T-helper 17 cell (primary cell): Measurements from ENCODE around the gene JAM2. TPM values are rescaled to one million over a fixed set of nuclear protein-coding genes. Genes with fewer than 3 reads are reported as not detected.
"Not testable (repeated sequence)": the region's sequence is repeated elsewhere in the genome, so short reads cannot be mapped to it uniquely, and the experiment has no call there.

Experiments
- ATAC-seq: fragments of 150-1000 bp; cut with Tn5 transposase; 2 replicates; pipeline ENCODE4 v1.10.0; 2021; ENCODE audit warnings: mild to moderate bottlenecking, moderate library complexity
- DNase-seq, 3 donors: peaks; one replicate each; pipeline versions ENCODE4 v3.0.0 to v3.0.0-alpha.2; 2020 to 2021
- H3K9me3 ChIP-seq: one replicate; pipeline ENCODE4 v1.7.0; 2013; ENCODE audit warnings: low read length, mild to moderate bottlenecking; ENCODE audit not compliant: control insufficient read depth, poor library complexity, severe bottlenecking
- H3K27ac Mint-ChIP-seq: one replicate; pipeline ENCODE4 v1.8.0; 2022; ENCODE audit warnings: mild to moderate bottlenecking, moderate library complexity, mixed read lengths
- H3K27me3 Mint-ChIP-seq: one replicate; pipeline ENCODE4 v1.8.0; 2022; ENCODE audit warnings: mixed read lengths
- H3K36me3 Mint-ChIP-seq: one replicate; pipeline ENCODE4 v1.8.0; 2022; ENCODE audit warnings: low read depth, mixed read lengths
- H3K4me1 Mint-ChIP-seq: one replicate; pipeline ENCODE4 v1.8.0; 2022; ENCODE audit warnings: mild to moderate bottlenecking, mixed read lengths
- H3K4me3 Mint-ChIP-seq: one replicate; pipeline ENCODE4 v1.8.0; 2022; ENCODE audit warnings: mild to moderate bottlenecking, moderate library complexity, mixed read lengths
- total RNA-seq, 4 donors: library from RNA in 2 of 4; stranded (reverse) in 2 of 4; gene quantifications; one replicate each; pipeline ENCODE4 v1.2.3 and lab custom pipeline; 2022 to 2026

Gene JAM2
- total RNA-seq, 2 donors from 2014 or later, result 0.21 TPM; not detected in 1

DNA sequence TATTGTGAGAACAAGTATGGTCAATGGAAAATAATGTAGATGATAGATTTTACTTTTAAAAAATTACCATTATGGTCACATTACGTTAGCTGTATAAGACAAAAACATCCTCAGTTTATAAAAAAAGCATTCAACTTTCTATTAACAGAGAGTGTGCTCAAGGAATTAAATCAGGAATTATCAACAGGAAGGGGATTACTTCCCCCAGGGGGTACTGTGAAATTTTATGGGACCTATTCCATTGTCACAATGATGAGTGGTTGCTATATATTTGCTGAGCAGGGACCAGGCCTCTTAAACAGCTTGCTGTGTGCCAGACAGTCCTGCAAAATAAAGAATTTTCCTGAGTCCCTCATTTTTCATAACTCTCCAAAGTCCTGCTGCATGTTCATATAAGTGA lies 21.2 kb downstream of the JAM2 start:
- no peak overlapping the region for H3K27ac Mint-ChIP-seq
- DNase-seq, result no peak
- ATAC-seq, result no peak
- H3K4me1 Mint-ChIP-seq, result no peaks in the 10 kb centered on the region
- no peak overlapping the region for H3K4me3 Mint-ChIP-seq
- no peaks in the 10 kb centered on the region for H3K36me3 Mint-ChIP-seq
- peaks cover 11% of the 10 kb centered on the region for H3K27me3 Mint-ChIP-seq
- no peaks in the 10 kb centered on the region for H3K9me3 ChIP-seq

DNA sequence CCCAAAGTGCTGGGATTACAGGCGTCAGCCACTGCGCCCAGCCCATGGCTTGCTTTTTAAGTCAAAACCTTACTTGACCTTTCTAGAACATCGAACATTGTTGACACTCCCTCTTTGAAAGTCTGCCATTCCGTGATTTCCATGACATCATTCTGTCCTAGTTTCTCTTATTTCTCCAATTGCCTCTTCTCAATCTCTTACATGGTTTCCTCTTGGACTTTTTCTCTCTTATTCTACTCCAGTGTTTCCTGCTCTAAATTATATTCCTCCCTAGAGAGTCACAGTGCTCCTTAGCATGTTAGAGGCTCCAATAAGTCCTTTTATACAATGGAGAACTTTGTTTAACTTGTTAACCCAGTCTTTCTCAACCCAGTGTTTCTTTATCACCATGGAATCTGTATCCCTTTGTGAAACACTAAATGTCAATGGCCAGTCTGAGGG lies 25.5 kb downstream of the JAM2 start:
- Mint-ChIP-seq H3K27me3 (peaks cover 35% of the 10 kb centered on the region), H3K4me3 (no peak overlapping the region), H3K36me3 (peaks cover 4% of the 10 kb centered on the region), H3K4me1 (no peaks in the 10 kb centered on the region), H3K27ac (no peak overlapping the region)
- ATAC-seq, result no peak
- H3K9me3 ChIP-seq, result no peaks in the 10 kb centered on the region
- no peak for DNase-seq

DNA sequence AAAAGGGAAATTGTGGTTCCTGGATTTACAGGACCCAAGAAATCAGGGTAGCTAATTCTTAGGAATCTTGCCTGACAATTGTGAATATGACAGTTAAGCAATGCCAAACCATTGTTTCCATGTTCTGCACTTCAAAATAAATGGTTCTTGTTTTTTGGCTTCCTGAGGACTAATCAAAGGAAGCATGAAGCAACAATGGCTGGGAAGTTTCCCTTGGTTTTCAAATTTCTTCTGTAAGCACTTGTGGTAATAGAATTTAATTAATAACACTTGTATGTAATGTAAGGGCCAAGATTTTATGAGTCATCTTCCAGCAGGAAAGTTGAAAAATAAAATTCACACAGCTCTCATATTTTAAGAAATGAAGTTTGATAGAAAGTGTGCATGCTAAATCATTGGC lies 31.7 kb downstream of the JAM2 start:
- ATAC-seq, result no peak

DNA sequence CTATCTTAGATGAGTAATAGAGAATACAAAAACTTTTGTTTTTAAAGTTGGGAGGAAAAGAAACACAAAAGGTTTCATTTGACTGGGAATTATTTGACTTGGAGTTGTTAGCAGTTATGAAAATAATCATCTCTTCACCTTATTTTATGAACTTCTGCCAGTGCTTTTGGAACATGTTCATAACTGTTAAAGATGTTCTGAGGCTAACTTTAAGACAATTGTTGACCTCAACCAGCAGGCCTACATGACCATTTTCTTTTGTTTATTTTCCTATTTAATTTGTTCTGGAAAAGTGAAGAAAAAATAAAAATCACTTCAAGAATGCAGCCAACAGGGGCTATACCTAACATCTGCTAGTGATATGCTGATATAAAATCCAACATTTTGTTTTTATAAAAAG lies 37.4 kb downstream of the JAM2 start:
- ATAC-seq (no peak), DNase-seq (no peak)
- peaks cover 13% of the 10 kb centered on the region for H3K27me3 Mint-ChIP-seq
- no peak overlapping the region for H3K27ac Mint-ChIP-seq
- H3K9me3 ChIP-seq, result no peaks in the 10 kb centered on the region
- no peak overlapping the region for H3K4me3 Mint-ChIP-seq
- H3K36me3 Mint-ChIP-seq, result peaks cover 2% of the 10 kb centered on the region
- H3K4me1 Mint-ChIP-seq, result no peaks in the 10 kb centered on the region

More for the DNA sequence above, 31.7 kb downstream of the JAM2 start:
- no peaks in the 10 kb centered on the region for H3K9me3 ChIP-seq
- no peak for DNase-seq
- peaks cover 24% of the 10 kb centered on the region for H3K27me3 Mint-ChIP-seq
- H3K4me1 Mint-ChIP-seq, result no peaks in the 10 kb centered on the region
- H3K36me3 Mint-ChIP-seq, result peaks cover 6% of the 10 kb centered on the region
- H3K27ac Mint-ChIP-seq, result no peak overlapping the region
- H3K4me3 Mint-ChIP-seq, result no peak overlapping the region

DNA sequence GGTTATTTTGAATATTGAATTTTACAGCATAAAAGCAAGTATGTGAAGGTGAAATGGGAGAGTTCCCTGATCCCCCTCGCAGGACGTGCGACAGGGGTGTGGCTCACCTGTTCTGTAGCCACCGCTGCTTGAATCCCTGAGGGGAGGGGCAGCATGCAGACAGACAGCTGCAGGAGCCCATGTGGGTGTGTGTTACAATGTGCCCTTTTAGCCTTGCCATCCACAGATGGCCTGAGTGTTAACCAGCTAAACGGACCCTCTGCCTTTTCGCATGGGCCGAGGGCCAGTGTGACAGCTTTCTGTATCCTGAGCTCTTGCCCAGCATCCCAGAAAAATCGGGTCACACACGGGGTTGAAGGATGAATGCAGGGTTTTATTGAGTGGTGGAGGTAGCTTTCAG lies 43.3 kb downstream of the JAM2 start:
- Mint-ChIP-seq H3K4me3 (no peak overlapping the region), H3K27me3 (peaks cover 32% of the 10 kb centered on the region), H3K4me1 (no peaks in the 10 kb centered on the region), H3K27ac (no peak overlapping the region), H3K36me3 (peaks cover 2% of the 10 kb centered on the region)
- no peaks in the 10 kb centered on the region for H3K9me3 ChIP-seq
- DNase-seq, result no peak
- ATAC-seq, result no peak

DNA sequence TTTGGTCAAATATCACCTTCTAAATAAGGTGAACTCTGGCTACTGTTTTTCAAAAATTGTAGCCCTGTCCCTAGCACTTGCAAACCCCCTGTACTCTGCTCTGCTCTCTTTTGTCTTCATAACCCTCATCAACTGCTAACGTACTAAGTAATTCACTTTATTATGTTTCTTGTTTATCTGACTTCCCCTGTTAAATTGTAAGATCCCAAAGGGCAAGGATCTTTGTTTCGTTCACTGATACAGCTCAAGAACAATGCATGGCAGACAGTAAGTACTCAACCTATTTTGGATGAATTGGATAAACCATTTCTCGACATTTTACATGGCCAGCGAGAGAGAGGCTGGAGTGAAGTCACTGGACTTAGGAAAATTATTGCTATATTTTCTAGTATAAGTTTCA lies 48.7 kb downstream of the JAM2 start:
- ATAC-seq (no peak), DNase-seq (no peak)
- Mint-ChIP-seq H3K27ac (no peak overlapping the region), H3K4me3 (no peak overlapping the region), H3K27me3 (peaks cover 21% of the 10 kb centered on the region), H3K36me3 (peaks cover 2% of the 10 kb centered on the region), H3K4me1 (peaks cover 2% of the 10 kb centered on the region)
- H3K9me3 ChIP-seq, result no peaks in the 10 kb centered on the region

DNA sequence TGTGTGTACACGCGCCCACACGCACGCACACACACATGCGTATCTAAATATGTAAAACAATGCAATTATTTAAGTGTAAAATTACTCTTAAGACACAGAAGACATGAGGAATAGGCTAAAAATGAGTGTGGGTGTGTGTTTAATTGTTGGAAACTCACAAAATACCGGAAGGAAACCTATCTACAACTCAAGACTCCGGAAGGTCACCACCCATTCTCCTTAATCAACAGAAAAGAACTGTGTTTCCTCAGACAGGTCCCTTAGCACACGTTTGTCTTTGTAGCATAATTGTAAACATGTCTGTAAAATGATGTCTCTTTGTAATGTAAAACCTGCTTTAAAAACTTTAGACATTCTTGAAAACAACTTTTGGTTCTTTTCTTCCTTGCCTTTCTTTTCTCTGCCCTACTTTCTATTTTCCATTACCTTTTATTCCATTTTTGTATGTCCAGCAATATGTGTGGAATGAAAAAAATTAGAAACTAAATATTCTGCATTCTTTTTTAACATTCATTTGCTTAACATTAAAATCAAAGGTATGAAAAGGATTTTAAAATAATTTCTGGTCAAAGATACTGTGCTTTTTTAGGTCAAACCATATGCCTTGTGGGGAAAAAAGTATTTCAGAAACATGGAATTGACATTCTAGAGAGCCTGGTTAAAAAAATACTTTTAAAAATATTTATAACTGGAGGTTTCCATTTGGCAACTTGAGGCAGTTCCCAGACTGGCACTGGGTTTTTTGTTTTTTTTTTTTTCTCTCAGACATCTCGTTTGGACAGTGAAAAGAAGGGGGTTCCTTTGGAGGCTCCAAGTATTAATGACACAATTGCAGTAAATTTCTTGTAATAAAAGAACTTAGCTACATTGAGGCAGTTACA lies 49.5 kb downstream of the JAM2 start:
- no peak overlapping the region for H3K27ac Mint-ChIP-seq
- peaks cover 2% of the 10 kb centered on the region for H3K36me3 Mint-ChIP-seq
- peak overlapping the region; percentile 33 for H3K4me3 Mint-ChIP-seq
- no peaks in the 10 kb centered on the region for H3K9me3 ChIP-seq
- DNase-seq (no peak), ATAC-seq (no peak)
- H3K4me1 Mint-ChIP-seq, result peaks cover 2% of the 10 kb centered on the region
- H3K27me3 Mint-ChIP-seq, result peaks cover 18% of the 10 kb centered on the region

DNA sequence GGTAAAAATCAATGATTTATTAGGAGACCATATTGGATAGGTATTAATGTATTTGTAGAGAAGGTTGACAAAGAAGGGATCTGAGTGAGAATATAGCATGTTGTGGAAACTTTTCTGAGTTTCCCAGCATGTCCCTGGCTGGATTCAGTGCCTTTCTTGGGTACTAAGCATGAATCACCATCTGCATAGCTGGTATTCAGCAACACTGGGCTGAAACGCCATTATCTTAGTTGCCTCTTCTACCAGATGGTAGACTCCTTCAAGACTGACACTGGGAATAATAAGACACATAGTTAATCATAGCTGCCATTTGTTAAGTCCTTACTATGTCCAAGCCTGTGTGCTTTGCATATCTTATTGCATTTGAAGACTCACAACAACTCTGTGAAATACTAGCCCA lies 50.2 kb downstream of the JAM2 start:
- ATAC-seq (no peak), DNase-seq (no peak)
- H3K27me3 Mint-ChIP-seq, result peaks cover 12% of the 10 kb centered on the region
- H3K9me3 ChIP-seq, result no peaks in the 10 kb centered on the region
- peaks cover 2% of the 10 kb centered on the region for H3K36me3 Mint-ChIP-seq
- H3K4me3 Mint-ChIP-seq, result no peak overlapping the region
- H3K4me1 Mint-ChIP-seq, result peaks cover 2% of the 10 kb centered on the region
- H3K27ac Mint-ChIP-seq, result no peak overlapping the region

DNA sequence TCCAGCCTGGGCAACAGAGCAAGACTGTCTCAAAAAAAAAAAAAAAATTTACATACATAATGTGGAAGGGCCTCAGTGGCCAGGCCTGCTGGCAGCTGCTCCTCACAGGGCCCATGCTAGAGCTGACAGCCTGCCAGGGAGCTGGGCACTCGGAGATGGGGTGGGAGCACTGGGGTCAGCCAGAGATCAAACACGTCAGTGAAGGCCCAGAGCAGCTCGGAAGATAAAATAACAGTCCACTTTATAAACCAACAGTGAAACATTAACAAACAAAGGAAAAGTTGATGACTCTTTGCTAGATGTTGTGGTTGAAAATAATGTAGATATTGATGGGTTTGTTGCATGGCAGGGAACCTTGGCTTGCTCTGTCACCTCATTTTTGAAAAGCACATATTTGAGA lies 52.9 kb downstream of the JAM2 start:
- DNase-seq (no peak), ATAC-seq (no peak)
- Mint-ChIP-seq H3K27ac (no peak overlapping the region), H3K4me3 (no peak overlapping the region), H3K4me1 (peaks cover 2% of the 10 kb centered on the region), H3K27me3 (peaks cover 8% of the 10 kb centered on the region), H3K36me3 (no peaks in the 10 kb centered on the region)
- H3K9me3 ChIP-seq, result no peaks in the 10 kb centered on the region

DNA sequence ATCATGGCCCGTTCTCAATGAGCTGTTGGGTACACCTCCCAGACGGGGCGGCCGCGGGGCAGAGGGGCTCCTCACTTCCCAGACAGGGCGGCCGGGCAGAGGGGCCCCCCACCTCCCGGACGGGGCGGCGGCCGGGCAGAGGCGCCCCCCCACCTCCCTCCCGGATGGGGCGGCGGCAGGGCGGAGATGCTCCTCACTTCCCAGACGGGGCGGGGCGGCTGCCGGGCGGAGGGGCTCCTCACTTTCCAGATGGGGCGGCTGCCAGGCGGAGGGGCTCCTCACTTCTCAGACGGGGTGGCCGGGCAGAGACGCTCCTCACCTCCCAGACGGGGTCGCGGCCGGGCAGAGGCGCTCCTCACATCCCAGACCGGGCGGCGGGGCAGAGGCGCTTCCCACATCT lies 56.4 kb downstream of the JAM2 start:
- not testable (repeated sequence) for H3K27me3 Mint-ChIP-seq, H3K4me3 Mint-ChIP-seq, ATAC-seq, H3K9me3 ChIP-seq, H3K27ac Mint-ChIP-seq, H3K36me3 Mint-ChIP-seq, H3K4me1 Mint-ChIP-seq, DNase-seq

DNA sequence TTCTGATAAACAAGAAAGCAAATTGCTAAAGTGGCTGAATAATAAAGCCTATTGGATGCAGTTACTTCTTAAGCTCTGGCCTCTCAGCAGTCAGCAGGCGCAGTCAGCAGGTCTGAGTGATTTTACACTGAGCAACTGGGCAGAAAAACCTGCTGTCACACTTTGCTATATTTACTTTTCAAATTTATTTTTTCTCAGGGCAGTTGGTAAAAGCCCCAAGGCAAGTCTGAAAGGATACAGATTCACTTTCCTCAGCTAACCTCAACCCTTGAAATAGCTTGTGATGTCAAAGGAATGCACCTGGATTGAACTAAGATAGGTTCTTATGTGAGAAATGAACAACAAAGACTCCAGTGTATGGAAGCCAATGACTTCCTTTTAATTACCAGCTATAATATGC lies 61.7 kb downstream of the JAM2 start:
- Mint-ChIP-seq H3K27me3 (no peaks in the 10 kb centered on the region), H3K4me3 (no peak overlapping the region), H3K4me1 (no peaks in the 10 kb centered on the region), H3K36me3 (no peaks in the 10 kb centered on the region), H3K27ac (no peak overlapping the region)
- ATAC-seq (no peak), DNase-seq (no peak)
- H3K9me3 ChIP-seq, result no peaks in the 10 kb centered on the region

DNA sequence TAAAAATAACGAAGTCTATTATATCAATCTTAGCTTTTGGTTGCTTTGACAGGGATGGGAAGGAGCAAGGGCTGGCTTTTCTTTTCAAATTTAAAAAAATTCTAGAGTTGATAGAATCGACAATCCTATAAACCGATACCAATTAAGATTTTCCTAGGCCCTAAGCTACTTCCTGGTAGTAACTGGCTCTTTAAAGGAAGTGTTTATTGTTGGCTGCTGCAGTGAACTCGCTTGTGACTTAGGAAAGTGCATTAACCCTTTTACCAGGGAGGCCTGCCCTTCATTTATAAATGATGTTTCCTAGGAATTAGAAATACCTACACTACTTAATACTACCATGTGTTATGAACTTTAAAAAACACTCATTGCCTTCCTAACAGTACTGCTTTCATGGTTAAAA lies 62.5 kb downstream of the JAM2 start:
- Mint-ChIP-seq H3K36me3 (no peaks in the 10 kb centered on the region), H3K27me3 (no peaks in the 10 kb centered on the region), H3K4me3 (no peak overlapping the region), H3K4me1 (no peaks in the 10 kb centered on the region), H3K27ac (no peak overlapping the region)
- no peak for DNase-seq
- no peaks in the 10 kb centered on the region for H3K9me3 ChIP-seq
- ATAC-seq, result no peak

DNA sequence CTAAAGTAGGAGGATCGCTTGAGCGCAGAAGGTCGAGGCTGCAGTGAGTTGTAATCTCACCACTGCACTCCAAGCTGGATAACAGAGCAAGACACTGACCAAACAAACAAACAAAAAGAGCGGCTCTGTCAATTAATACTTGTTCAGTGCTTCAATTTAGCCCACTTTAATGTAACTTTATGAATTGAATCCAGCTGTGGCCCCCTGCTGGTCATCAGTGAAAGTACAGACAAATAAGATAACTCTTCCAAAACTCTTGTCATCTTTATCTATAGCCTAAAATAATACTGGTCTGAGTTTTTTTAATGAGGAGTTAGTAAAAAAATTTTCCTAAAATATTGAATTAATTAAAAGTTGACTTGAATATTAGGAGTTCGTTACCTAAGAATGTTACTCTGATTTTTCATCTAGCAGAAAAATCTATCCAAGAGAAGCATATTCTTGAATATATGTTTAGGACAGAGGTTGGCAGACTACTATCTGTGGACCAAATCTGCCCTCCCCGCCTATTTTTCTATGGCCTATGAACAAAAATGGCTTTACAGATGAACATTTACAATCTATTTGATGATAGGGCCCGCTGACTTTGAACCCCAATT lies 69.5 kb downstream of the JAM2 start:
- ATAC-seq (peak; percentile 51), DNase-seq (peak in 2 of 3 donors; percentile 9 to 13)
- no peaks in the 10 kb centered on the region for H3K9me3 ChIP-seq
- Mint-ChIP-seq H3K27me3 (no peaks in the 10 kb centered on the region), H3K4me1 (no peaks in the 10 kb centered on the region), H3K4me3 (no peak overlapping the region), H3K27ac (no peak overlapping the region), H3K36me3 (peaks cover 2% of the 10 kb centered on the region)
